Adrenal gland (tissue), 12 donors: ENCODE results near the gene RASGRF2. TPM values are rescaled to one million over a fixed set of nuclear protein-coding genes. Genes with fewer than 3 reads are reported as not detected.

Source experiments
- DNase-seq, 7 donors: peaks; one replicate each; pipeline ENCODE4 v3.0.0-alpha.2; 2019 to 2020
- H3K27ac ChIP-seq, 5 donors: fragments of 200-600 bp; sonication (generic) in 4 of 5; 1 replicate in 3 of 5; 2 replicates in 2 of 5; pipeline versions ENCODE4 v1.5.1 to v1.8.0; 2016 to 2020; ENCODE audit warnings: mild to moderate bottlenecking in 1 of 5
- H3K27me3 ChIP-seq: fragments of 200-600 bp; 2 replicates; pipeline ENCODE4 v1.8.0; 2021
- H3K36me3 ChIP-seq, 2 donors: fragments of 200-600 bp; replicated peaks in 1 of 2; 1 replicate in 1 of 2; 2 replicates in 1 of 2; pipeline versions ENCODE4 v1.5.1 to v1.8.0; 2018 to 2022
- H3K4me1 ChIP-seq, 2 donors: fragments of 200-600 bp; replicated peaks in 1 of 2; 1 replicate in 1 of 2; 2 replicates in 1 of 2; pipeline versions ENCODE4 v1.5.1 to v1.8.0; 2018 to 2021
- H3K4me3 ChIP-seq, 4 donors: fragments of 200-600 bp; sonication (generic) in 3 of 4; one replicate each; pipeline ENCODE4 v1.5.1; 2016 to 2018
- H3K9me3 ChIP-seq, 3 donors: fragments of 200-600 bp; sonication (generic) in 1 of 3; replicated peaks in 1 of 3; 1 replicate in 2 of 3; 2 replicates in 1 of 3; pipeline versions ENCODE4 v1.5.1 to v1.8.0; 2016 to 2021
- POLR2A ChIP-seq, 2 donors: fragments of 450-650 bp; IDR thresholded peaks; one replicate each; pipeline ENCODE4 v1.6.1; 2017; ENCODE audit warnings: antibody characterized with exemption in 2 of 2, mild to moderate bottlenecking in 2 of 2, moderate library complexity in 1 of 2
- WGBS, 4 donors: extraction: QIAGEN DNeasy Blood & Tissue Kit in 2 of 4; methylation state at CpG; one replicate each; pipeline versions ENCODE4 v1.1.5 to v1.1.7; 2013 to 2017; 5-methylcytosine and 5-hydroxymethylcytosine counted together
- intact Hi-C, 2 donors: fragments of 100-400 bp; cut with DNase I; formaldehyde crosslinking; loops; one replicate each; pipeline versions ENCODE4 v1.14.1 to v1.15.0; 2022 to 2023
- polyA plus RNA-seq, 3 donors: library from polyadenylated mRNA; stranded (reverse); fragments of 200-250 nt in 2 of 3; fragments of 350-450 nt in 1 of 3; fragmentation: Illumina TruSeq in 1 of 3; extraction: RNeasy Lipid Tissue Mini Kit (QIAGEN cat#74804) in 1 of 3; gene quantifications; one replicate each; pipeline ENCODE4 v1.2.3, GENCODE V29; 2013 to 2014
- total RNA-seq, 9 donors: library from RNA; depleted of rRNA in 4 of 9; stranded (reverse); fragments of >200 nt in 4 of 9; fragments of 120-200 nt in 1 of 9; fragmentation: NEBNext Ultra II Directional in 1 of 9; extraction: Animal tissue kit (Norgen Biotek cat#: 25700) in 1 of 9; gene quantifications; one replicate each; pipeline versions ENCODE4 v1.1.0 to v1.2.4, GENCODE V29; 2013 to 2023
- TF ChIP-seq, protein P1 (sequence below), 6 experiments: fragments of 450-650 bp in 4 of 6; fragments of 200-600 bp in 2 of 6; sonication (generic) in 1 of 6; IDR thresholded peaks; 1 replicate in 5 of 6; 2 replicates in 1 of 6; pipeline versions ENCODE4 v1.5.1 to v1.8.0; 2016 to 2021; ENCODE audit warnings: antibody characterized with exemption in 6 of 6, mild to moderate bottlenecking in 2 of 6, moderate library complexity in 1 of 6
- donor health status: healthy with polysubstance abuse.
- donor health status: Bipolar disorder and iron deficiency.
- donor health status: DM: yes; HTN: yes; CAD: no.
- donor health status: DM: no; HTN: no; CAD: no.
- donor health status: DM: no; HTN: no; CAD: no.
- donor health status: DM: yes; HTN: yes; CAD: no.

RASGRF2 gene
- total and polyA plus RNA-seq, 12 donors: 0.33 to 5.7 (median 2.4) TPM

DNA sequence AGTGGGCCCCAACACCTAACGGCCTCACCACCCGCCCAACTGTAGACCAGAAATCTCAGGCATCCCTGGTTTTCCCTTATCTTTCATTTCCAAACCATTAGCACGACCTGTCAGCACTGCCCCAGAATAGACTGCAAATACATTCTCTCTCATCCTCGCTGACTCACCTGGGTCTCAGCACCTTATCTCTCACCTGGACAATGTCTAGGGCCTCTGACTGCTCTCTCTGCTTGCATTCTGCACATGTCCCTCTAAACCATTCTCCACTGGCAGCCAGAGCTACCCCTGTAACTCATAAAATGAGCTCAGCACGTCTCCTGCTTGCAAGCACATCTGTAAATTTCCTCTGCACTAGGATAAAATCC lies 285.7 kb downstream of the RASGRF2 start:
- H3K27ac ChIP-seq: peak overlapping the region in 1 of 5 donors; percentile 69
- no peaks in the 10 kb centered on the region for H3K36me3 ChIP-seq
- H3K9me3 ChIP-seq: no peaks in the 10 kb centered on the region
- peaks cover 16 to 37% of the 10 kb centered on the region in 2 donors for H3K4me1 ChIP-seq
- H3K4me3 ChIP-seq: no peak overlapping the region
- DNase-seq: no peak
- WGBS, 4 donors: 71 to 89% (median 84%) methylated on average over 5 of the region's 5 CpGs
- TF ChIP-seq, protein P1, sequence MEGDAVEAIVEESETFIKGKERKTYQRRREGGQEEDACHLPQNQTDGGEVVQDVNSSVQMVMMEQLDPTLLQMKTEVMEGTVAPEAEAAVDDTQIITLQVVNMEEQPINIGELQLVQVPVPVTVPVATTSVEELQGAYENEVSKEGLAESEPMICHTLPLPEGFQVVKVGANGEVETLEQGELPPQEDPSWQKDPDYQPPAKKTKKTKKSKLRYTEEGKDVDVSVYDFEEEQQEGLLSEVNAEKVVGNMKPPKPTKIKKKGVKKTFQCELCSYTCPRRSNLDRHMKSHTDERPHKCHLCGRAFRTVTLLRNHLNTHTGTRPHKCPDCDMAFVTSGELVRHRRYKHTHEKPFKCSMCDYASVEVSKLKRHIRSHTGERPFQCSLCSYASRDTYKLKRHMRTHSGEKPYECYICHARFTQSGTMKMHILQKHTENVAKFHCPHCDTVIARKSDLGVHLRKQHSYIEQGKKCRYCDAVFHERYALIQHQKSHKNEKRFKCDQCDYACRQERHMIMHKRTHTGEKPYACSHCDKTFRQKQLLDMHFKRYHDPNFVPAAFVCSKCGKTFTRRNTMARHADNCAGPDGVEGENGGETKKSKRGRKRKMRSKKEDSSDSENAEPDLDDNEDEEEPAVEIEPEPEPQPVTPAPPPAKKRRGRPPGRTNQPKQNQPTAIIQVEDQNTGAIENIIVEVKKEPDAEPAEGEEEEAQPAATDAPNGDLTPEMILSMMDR (IDR thresholded peaks at IDR 0.05): no peak
- no peak for TF ChIP-seq POLR2A (IDR thresholded peaks at IDR 0.05)
- intact Hi-C loops: no loop called here
- no peaks in the 10 kb centered on the region for H3K27me3 ChIP-seq

DNA sequence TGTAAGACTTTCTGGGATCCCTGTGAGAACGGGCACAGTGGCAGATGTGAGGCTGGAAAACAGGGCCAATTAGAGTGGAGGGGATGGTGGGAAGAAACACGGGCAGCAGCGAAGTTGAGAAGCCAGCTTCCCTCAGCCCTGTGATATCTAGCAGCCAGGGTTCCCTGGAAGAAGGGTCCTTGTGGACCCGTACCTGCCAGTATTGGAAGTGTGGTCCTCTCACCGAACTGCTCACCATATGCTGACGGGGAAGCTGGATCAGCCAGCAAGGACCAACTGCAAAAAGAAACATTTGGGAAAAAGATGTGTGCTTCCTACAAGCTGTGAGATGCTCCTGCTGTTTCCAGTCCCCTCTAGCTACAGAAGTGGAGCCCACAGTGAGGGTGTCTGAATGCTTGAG lies 286.5 kb downstream of the RASGRF2 start:
- H3K4me3 ChIP-seq: no peak overlapping the region
- peak overlapping the region in 3 of 5 donors; percentile 42 to 69 (median 48) for H3K27ac ChIP-seq
- H3K36me3 ChIP-seq: no peaks in the 10 kb centered on the region
- no peaks in the 10 kb centered on the region for H3K9me3 ChIP-seq
- H3K27me3 ChIP-seq: no peaks in the 10 kb centered on the region
- no peak for DNase-seq
- 89 to 96% (median 94%) methylated on average over 6 of the region's 6 CpGs for WGBS, 4 donors
- intact Hi-C loops: no loop called here
- peaks cover 16 to 35% of the 10 kb centered on the region in 2 donors for H3K4me1 ChIP-seq
- TF ChIP-seq, protein P1 (IDR thresholded peaks at IDR 0.05): no peak
- no peak for TF ChIP-seq POLR2A (IDR thresholded peaks at IDR 0.05)

DNA sequence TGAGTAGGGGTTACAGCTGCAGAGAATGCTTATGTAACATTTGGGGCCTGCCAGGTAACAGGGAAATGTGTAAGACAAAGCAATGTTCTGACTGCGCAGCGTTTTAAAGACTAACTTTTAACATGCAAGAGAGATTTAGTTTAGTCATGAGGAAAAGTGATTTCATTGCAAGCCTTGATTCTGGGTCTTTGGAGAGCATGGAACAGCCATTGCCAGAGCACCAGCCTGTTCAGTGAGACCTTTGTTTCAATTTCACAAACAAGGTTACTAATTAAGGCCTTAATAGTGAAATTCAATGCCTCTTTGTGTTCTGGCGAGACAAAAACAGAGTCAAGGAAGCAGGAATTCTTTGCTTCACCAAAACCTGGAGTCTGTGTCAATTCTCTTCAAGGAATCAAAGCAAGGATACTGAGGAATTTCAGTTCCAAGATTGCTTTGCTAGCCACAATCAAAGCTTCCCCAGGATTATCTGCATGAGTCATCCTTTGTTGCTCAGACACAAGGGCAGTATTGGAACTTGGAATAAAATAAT lies 287.3 kb downstream of the RASGRF2 start:
- Histone ChIP-seq H3K4me3 (no peak overlapping the region), H3K9me3 (no peaks in the 10 kb centered on the region), H3K27me3 (no peaks in the 10 kb centered on the region), H3K27ac (peak overlapping the region in 3 of 5 donors; percentile 42 to 69 (median 48)), H3K4me1 (peaks cover 16 to 35% of the 10 kb centered on the region in 2 donors), H3K36me3 (peaks cover 0 to 6% of the 10 kb centered on the region in 2 donors)
- no peak for TF ChIP-seq POLR2A (IDR thresholded peaks at IDR 0.05)
- TF ChIP-seq, protein P1 (IDR thresholded peaks at IDR 0.05): no peak
- 39 to 72% (median 55%) methylated on average over 3 of the region's 3 CpGs for WGBS, 4 donors
- intact Hi-C loops: no loop called here
- DNase-seq: no peak

DNA sequence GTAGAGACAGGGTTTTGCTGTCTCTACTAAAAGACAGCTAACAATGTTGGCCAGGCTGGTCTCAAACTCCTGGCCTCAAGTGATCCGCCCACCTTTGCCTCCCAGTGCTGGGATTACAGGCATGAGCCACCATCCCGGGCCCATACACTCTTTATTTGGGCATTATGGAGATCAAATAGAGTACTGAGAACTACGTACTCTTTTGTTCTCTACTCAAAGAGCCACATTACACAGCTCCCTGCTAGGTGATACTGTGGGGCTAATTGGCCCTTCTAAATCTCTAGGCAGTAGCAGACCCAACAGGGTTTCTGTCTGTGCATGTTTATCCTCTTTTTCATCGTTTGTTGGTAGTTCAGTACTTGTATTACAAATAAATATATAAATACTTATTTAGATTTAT lies 289.1 kb downstream of the RASGRF2 start:
- no peaks in the 10 kb centered on the region for H3K9me3 ChIP-seq
- H3K36me3 ChIP-seq: peaks cover 0 to 14% of the 10 kb centered on the region in 2 donors
- peaks cover 16 to 30% of the 10 kb centered on the region in 2 donors for H3K4me1 ChIP-seq
- no peaks in the 10 kb centered on the region for H3K27me3 ChIP-seq
- TF ChIP-seq POLR2A (IDR thresholded peaks at IDR 0.05): no peak
- TF ChIP-seq, protein P1 (IDR thresholded peaks at IDR 0.05): no peak
- 87 to 94% (median 94%) methylated on average over 4 of the region's 4 CpGs for WGBS, 4 donors
- no peak for DNase-seq
- intact Hi-C loops: no loop called here
- H3K27ac ChIP-seq: no peak overlapping the region
- H3K4me3 ChIP-seq: no peak overlapping the region
